ENCODE measurements around the gene ASTN2.

The ASTN2 gene

GRCh38 chr9:116491219-116491618 lies 923.6 kb downstream of the ASTN2 start:
- no peak for DNase-seq

- DNase-seq, result no peak
These were observed 924.5 kb downstream of the ASTN2 start for GRCh38 chr9:116490321-116490720.

GRCh38 chr9:116488373-116488772 lies 926.5 kb downstream of the ASTN2 start:
- no peak for DNase-seq

DNA sequence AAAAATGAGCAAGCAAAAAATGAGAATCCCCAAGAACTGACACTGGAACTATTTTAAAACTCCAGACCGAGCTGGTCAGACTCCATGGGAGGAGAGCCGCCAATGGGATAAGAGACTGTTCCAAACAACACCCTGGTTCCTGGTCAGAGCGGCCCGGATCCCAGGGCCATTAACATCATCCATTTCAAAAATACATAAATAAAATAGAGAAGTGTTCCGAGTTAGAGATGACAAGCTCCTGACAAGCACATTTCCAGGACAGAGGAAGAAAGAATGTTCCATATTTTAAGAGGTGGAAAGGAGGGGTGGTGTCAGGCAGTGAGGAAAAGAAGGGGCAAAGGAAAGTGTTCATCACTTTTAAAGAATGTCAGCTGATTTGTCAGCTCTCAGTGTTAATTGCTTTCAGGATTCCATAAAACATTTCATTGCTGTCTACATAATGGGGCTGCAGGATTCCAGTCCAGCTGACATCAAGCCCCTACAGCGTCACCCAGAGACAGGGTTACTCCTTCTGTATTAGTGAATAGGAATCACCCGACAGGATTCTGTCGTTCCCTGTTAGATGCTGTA lies 930.3 kb downstream of the ASTN2 start:
- no peak for DNase-seq

GRCh38 chr9:116483622-116484491 lies 931.0 kb downstream of the ASTN2 start:
- DNase-seq, result no peak

DNA sequence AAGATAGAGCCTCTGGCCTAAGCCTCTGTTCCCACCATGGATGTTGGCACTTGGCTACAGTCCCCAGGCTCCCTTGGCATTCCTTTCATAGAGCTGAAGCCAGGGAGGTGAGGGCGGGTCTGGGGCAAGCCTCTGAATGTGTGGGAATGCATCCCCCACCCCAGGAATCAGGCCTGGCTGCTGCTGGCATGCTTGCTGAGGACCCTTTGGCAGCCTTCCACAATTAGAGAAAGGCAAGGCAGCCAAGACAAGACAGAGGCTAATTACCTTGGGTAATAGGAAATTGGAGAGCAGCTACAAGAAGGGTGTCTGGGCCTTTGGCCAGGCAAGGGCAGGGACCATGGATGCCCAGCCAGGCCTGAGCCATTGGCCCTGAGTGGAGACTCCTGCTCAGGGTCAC lies 932.1 kb downstream of the ASTN2 start:
- no peak for DNase-seq

DNA sequence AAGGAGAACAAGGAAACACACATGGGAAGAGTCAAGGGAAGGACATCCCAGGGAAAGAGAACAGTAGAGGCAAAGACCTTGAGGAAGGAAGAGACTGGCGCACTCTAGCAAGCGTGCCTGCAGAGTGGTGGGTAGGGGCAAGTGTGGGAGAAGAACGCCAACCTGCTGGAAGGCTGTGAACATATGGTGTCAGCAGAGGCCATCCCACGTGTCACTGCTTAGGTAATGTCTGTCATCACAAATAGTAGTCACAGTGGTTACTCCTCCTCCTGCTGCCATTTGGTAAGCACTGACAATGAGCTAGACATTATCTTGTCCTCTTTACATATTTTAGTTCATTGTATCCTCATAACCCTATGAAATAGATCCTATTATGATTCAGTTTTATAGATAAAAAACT lies 934.2 kb downstream of the ASTN2 start:
- no peak for DNase-seq

- no peak for DNase-seq
These were observed 934.9 kb downstream of the ASTN2 start for GRCh38 chr9:116479967-116480366.

DNA sequence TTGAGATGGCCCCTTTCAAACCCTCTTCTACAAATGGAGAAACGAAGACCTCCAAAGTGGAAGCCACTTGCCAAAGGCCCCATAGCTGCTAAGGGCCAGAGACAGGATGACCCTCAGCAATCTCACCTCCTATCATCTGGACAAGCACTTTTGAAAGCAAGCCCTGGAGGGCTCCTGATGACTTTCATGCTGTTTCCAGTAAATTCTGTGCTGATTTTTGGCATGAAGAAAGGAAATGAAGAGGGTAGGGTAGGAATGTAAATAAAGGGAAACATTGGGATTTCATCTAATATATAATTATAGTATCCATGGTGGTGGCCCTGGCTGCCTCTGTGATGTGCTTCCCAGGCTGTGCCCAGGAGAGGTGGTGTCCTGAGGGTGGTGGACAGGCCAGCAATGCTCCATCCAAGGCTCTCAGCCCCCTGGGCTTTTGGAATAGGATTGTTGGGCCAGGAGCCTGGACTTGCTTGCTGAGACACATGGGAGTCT lies 935.8 kb downstream of the ASTN2 start:
- DNase-seq, result no peak

DNA sequence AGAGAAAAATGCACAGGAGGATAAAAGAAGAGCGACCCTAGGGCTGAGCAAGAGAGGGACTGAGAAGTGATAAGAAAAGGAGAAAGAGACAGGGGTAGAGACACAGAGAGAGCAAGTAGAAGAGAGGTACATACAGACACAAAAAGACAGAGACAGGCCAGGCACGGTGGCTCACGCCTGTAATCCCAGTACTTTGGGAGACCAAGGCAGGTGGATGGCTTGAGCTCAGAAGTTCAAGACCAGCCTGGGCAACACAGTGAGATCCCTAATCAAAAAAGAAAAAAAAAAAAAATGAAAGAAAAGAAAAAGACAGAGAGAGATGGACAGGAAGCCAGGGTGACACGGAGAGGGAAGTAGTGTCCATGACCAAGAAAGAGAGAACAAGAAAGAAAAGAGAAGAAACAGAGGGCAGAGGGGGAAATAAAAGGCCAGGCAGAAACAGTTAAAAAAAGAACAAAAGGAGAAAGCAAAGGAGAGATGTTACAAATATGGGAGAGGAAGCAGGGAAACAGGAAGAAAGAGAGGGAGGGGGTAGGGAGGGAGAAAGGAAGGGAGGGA lies 937.2 kb downstream of the ASTN2 start:
- DNase-seq, result no peak

GRCh38 chr9:116476935-116477381 lies 937.9 kb downstream of the ASTN2 start:
- no peak for DNase-seq

GRCh38 chr9:116476002-116476401 lies 938.9 kb downstream of the ASTN2 start:
- no peak for DNase-seq

- DNase-seq, result no peak
These were observed 939.7 kb downstream of the ASTN2 start for GRCh38 chr9:116475201-116475600.

GRCh38 chr9:116471944-116472506 lies 942.8 kb downstream of the ASTN2 start:
- no peak for DNase-seq

DNA sequence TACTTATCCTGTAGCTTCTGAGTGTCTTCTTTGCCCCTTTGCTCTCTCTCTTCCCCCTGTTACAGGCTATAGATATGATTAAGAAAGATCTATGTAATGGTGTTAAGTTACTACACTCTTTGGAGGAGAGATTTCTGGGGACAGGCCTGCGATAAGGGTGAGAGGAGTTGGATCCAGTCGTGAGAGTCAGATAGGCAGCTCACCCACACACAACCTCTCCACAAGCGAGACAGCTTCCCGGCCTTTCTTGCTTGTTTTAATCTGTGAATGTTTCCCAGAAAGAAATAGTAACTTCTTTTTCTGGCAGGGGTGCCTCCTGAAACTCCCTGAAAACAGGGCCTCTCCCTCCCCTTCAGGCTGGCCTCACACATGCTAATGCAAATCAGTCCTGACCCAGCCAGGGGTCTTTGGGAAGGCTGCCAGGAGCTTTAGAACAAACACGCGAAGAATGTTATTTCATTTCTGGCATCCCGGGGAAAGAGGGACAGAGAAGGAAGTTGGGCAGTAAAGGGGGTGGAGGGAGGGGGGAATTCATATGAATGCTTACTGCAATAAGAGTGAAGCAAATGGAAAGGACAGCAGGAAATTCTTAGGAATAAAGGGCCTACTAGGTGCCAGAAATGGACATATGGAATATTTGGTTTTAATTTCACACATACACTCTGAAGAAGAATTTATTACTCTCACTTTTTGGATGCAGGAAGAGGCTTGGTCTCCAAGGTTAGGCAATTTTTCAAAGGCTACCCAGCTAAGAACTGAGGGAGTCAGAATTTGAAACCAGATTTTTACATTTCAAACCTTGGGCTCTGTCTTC lies 943.6 kb downstream of the ASTN2 start:
- no peak for DNase-seq

GRCh38 chr9:116468793-116469527 lies 945.9 kb downstream of the ASTN2 start:
- DNase-seq, result no peak

GRCh38 chr9:116468369-116468768 lies 946.5 kb downstream of the ASTN2 start:
- no peak for DNase-seq

GRCh38 chr9:116467740-116468351 lies 947.0 kb downstream of the ASTN2 start:
- DNase-seq, result no peak

GRCh38 chr9:116466271-116467235 lies 948.3 kb downstream of the ASTN2 start:
- no peak for DNase-seq

- no peak for DNase-seq
These were observed 949.1 kb downstream of the ASTN2 start for GRCh38 chr9:116465576-116466270.
